NCI-H187 treated with DMSO at 0.1 percent for 48 hours (cell line): Measurements from ENCODE around the gene S100A3.
"Not testable (repeated sequence)": the region's sequence is repeated elsewhere in the genome, so short reads cannot be mapped to it uniquely, and the experiment has no call there.

ENCODE experiments used
- DNase-seq: peaks from one replicate; lab custom pipeline; 2025; lab: John Stamatoyannopoulos, UW

Gene S100A3

DNA sequence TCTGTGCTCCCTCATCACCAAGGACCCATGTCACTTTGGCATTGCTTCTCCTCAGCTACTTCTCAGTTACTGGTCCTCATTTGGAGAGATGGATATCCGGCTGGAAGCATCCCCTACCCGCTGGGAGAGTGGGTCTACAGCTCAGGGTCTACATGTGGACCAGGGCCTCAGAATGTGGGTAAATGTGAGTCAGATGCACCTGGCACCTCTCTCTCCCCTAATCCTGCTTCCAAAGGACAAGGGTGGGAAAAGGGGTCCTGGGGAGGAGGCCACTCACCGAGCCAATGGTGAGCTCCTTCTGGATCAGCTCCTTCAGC is 14.2 kb downstream of the S100A3 start:
- DNase-seq = no peak

DNA sequence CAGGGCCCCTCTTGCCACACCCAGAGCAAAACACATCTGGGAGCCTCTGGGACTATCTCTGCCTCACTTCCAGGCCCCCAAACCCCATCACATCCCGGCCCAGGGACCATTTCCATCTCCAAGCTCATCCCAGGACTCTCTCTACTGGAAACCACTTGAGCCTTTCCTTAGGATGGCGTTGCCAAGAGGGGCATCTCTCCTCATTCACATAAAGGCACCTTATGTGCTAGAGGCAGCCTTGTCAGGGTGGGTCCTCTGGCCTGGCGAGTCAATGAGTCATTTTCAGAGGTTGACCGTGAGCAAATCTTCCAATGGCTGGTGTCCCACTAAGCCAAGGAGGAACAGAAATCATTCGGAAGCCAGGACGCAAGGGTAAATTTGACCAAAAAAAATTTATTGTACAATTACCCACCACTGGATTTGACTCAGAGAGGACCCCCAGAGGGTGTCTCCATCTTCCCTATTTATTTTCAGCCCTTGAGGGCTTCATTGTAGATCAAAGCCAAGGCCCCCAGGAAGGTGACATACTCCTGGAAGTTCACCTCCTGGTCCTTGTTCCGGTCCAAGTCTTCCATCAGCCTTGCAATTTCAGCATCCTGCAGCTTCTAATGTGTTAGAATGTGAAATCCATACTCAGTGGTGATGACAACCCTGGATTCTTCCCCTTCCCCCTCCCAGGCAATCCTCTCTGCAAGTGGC is 14.7 kb downstream of the S100A3 start:
- DNase-seq = no peak

DNA sequence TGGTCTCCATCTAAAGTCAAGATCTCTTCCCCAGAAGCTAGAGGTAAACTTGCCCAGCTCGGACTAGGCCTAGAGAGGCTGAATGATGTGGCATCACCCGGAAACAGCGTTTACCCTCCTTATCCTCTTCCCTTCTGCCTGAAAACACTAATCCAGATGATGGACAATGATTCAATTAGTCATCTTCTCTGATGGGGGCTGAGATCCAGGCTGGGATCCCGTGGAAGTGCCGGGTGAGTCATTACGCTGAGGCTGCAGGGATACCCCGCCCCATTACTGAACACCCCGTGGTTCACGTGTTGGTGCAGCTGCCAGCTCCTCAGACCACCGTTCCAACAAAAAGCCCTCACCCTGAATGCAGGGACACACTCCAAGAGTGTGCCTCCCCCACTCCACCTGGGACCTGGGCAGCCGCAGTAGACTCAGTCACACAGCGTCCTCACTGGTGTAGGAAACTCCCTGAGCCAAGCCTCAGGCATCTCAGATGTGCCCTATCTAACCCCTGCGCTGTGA is 15.3 kb downstream of the S100A3 start:
- no peak for DNase-seq

DNA sequence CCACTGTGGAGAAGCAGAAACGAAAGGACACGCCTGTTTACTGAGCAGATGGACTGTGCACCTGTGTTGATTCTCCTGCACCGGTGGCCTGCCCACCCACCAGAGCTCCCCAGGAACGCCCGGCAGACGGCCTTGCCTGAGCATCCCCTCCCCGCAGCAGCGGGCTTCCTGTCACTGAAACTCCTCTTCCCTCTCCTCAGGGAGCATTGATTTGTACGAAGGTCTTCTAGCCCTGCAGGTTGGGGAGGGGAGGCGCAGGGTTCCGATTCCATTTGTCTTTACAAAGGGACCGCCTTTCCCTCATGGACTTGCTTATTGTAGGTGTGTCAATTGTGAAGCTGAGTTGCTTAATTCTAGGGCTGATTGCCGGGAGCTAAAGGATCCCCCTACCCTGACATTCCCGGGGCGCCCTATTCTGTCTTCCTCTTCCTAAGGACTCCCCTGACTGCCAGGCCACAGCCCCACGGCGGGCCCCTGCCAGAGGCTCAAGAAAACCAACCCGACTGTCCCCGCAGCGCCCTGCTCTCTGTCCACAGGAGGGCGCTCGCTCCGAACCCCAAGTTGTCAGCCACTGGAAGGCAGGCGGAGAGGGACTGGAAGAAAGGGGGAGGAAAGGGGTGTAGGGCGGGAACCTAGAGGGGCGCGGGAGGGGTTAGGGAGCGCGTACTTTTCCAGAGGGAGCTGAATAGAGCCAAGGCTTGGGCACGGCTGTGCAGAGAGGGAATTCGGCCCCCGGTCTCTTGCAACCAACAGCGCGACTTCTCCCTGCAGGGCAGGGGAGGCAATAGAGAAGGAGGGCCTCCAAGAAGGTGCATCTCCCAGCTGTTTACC is 16.1 kb downstream of the S100A3 start:
- DNase-seq = peak; percentile 42

DNA sequence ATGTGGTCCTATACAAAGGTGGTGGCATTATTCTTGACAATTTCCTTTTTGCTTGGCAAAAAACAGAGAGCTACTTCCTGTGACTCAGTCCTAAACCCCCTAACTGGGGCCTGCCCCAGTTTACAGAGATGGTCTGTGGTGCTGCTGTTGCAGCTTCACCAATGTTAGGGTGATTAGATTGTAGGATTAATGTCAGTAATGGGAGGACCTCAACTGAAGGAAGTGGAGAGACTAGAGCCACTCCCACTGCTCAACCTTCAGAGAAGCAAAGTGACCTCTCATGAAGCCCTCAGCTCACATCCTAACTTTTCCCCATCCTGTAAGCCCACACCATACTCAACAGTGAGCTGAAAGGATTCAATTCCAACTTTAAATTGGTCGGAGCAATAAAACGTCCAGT is 16.9 kb downstream of the S100A3 start:
- no peak for DNase-seq

DNA sequence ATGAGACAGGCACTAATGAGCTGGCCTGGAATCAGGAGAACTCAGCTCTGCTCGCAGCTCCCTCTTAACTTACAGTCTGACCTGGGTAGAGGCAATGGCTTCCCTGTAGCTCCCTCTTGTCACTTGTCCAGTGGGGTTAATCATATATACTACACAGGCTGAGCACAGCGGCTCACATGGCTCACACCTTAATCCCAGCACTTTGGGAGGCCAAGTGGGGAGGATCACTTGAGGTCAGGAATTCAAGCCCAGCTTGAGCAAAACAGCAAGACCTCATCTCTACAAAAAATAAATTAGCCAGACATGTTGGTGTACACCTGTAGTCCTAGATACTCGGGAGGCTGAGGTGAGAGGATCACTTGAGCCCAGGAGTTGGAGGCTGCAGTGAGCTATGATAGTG is 17.4 kb downstream of the S100A3 start:
- DNase-seq = no peak

DNA sequence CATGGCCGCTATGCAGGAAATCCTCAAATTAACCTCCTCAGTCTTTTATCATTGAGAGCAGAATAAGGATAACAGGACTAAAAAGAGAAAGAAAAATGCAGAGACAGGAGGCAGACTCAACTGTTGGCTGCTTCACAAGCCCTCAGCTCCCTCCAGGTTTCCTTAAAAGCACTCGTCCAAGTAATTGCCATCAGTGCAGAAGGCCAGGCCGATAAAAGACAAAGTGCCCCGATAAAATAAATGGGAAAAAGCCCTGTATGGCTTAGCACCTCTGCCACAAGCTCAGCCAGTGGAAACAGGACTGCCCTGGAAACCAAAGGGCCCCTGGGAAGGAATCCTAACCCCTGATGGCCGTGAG is 21.4 kb downstream of the S100A3 start:
- DNase-seq = no peak

DNA sequence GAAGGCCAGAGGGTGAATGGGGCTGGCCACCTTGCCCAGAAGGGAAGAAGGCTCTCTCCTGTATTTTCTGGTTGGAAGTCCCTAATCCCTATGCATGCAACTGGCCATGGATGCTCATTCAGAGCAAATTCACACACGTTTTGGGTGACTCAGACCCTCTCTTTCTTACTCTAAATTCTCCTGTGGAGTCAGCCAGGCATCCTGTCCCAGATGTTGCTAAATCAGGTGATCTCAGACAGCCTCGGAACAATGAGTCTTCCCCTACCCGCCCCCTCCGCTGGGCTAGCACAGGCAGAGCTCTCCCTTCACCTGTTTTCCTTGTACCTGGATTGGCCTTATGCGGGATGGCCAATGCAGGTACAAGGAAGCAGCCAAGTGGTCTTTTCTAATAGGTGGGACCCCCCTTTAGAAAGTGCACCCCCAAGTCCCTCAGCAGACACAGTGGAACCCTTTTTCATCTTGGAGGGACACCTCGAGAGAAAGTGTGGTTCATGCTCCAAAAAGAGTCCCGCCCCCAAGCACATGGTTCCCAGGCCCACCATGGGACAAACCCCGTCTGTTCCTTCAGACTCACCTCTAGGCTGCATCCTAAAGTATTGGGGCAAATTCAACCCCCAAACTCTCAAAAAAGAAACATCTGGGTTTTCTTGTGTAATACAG is 21.9 kb downstream of the S100A3 start:
- DNase-seq = no peak

DNA sequence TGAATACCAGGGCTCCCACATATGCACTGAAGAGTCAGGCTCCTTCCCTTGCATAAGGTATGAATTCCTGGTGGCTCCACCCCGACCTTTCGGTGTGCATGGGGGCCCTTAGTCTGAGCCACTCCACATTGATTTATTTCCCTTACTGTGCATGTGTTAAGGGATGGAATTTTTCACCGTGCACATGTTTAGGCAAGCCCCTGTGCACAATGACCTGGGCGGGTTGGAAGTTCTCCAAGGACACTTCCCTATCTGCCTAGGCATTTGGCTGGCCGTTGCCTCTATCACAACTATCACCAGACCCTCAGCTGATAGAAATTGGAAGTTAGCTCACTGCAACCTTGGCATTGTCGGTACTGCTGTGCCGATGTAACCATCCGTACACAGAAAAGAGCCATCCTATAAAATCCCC is 22.9 kb downstream of the S100A3 start:
- DNase-seq = peak; percentile 73

DNA sequence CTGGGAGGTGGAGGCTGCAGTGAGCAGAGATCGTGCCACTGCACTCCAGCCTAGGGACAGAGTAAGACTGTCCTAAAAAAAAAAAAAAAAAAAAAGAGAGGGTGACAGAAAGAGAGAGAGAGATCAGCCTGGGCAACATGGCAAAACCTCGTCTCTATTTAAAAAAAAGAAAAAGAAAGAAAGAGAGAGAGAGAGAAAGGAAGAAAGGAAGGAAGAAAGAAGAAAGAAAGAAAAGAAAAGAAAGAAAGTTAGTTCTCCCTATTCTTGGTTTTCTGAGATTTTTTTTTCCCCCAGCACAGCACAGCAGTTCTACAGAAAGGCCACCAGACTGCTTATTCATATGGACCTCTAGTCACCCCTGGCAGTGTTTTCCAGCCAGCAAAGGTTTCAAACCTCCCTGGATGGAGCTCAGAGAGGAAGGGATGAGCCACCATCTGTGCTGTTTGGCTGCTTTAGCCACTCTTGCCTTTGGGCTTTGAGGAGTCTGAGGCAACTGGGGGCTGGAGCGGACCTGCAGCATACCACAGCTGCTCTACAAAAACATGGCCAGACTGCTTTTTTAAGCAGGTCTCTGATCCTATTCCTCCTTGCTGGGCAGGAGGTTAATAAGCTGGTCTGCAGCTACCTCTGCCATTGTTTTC is 23.9 kb downstream of the S100A3 start:
- no peak for DNase-seq

DNA sequence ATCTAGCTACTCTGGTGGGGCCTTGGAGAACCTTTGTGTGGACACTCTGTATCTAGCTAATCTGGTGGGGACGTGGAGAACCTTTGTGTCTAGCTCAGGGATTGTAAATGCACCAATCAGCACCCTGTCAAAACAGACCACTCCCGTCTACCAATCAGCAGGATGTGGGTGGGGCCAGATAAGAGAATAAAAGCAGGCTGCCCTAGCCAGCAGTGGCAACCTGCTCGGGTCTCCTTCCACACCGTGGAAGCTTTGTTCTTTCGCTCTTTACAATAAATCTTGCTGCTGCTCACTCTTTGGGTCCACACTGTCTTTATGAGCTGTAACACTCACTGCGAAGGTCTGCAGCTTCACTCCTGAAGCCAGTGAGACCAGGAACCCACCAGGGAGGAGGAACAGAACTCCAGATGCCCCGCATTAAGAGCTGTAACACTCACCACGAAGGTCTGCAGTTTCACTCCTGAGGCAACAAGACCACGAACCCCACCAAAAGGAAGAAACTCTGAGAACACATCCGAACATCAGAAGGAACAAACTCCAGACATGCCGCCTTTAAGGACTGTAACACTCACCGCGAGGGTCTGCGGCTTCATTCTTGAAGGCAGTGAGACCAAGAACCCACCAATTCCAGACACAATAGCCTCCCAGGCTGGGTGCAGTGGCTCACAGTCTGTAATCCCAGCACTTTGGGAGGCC is 26.6 kb downstream of the S100A3 start:
- DNase-seq = not testable (repeated sequence)

DNA sequence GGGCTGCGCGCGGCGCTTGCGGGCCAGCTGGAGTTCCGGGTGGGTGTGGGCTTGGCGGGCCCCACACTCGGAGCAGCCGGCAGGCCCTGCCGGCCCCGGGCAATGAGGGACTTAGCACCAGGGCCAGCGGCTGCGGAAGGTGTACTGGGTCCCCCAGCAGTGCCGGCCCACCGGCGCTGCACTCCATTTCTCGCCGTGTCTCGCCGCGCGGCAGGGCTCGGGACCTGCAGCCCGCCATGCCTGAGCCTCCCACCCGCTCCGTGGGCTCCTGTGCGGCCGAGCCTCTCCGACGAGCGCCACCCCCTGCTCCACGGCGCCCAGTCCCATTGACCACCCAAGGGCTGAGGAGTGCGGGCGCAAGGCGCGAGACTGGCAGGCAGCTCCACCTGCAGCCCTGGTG is 27.2 kb downstream of the S100A3 start:
- DNase-seq = not testable (repeated sequence)

DNA sequence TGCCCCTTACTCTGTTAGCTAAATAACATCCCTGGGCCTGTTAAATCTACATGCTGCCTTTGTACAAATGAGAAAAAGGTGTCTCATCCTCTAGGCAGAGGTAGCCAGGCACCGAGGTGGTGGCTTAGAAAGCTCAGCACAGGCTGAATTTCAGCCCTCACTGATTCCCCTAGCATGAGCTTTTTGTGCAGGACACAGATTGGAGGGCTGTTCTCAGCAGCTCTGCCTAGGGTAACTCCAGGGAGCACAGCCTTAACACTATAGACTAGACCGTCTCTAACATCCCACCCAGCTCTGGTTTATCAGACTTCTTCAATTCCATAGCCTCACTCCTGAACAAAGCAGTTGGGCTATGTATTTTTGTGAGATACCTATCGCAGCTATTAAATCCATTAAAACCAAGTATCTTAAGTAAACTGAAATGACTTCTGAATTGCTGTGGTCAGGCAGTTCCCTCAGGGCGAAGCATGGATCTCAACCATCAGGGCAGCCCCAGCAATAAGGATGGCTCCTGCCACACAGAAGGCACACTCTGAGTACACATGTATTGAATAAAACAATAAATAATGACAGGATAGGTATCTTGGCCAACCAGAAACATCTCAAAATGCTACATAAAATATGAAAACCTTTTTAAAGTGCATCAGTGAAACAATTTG is 28.1 kb downstream of the S100A3 start:
- DNase-seq = no peak

DNA sequence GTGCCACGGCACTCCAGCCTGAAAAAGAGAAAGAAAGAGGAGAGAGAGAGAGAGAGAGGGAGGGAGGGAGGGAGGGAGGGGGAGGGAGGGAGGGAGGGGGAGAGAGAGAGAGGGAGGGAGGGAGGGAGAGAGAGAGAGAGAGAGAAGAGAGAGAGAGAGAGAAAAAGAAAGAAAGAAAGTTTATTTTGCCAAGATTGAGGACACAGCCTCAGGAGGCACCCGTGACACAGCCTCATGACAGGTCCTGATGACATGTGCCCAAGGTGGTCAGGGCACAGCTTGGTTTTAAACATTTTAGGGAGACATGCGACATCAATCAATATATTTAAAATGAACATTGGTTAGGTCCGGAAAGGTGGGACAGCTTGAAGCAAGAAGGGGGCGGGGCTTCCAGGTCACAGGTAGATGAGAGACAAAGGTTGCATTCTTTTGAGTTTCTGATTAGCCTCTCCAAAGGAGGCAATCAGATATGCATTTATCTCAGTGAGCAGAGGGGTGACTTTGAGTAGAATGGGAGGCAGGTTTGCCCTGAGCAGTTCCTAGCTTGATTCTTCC is 28.8 kb downstream of the S100A3 start:
- DNase-seq = not testable (repeated sequence)

DNA sequence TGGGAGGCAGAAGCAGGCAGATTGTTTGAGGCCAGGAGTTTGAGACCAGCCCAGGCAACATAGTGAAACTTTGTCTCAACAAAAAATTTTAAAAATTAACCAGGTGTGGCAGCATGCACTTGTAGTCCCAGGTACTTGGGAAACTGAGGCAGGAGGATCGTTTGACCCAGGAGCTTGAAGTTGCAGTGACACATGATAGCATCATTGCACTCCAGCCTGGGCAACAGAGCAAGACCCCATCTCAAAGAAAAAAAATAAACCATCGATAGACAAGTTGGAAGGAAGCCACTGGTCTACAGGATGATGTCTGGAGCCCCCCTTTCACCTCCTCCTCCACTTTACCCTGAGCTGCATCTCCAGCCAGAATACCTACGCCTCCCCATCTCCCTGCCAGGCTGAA is 29.8 kb downstream of the S100A3 start:
- no peak for DNase-seq

DNA sequence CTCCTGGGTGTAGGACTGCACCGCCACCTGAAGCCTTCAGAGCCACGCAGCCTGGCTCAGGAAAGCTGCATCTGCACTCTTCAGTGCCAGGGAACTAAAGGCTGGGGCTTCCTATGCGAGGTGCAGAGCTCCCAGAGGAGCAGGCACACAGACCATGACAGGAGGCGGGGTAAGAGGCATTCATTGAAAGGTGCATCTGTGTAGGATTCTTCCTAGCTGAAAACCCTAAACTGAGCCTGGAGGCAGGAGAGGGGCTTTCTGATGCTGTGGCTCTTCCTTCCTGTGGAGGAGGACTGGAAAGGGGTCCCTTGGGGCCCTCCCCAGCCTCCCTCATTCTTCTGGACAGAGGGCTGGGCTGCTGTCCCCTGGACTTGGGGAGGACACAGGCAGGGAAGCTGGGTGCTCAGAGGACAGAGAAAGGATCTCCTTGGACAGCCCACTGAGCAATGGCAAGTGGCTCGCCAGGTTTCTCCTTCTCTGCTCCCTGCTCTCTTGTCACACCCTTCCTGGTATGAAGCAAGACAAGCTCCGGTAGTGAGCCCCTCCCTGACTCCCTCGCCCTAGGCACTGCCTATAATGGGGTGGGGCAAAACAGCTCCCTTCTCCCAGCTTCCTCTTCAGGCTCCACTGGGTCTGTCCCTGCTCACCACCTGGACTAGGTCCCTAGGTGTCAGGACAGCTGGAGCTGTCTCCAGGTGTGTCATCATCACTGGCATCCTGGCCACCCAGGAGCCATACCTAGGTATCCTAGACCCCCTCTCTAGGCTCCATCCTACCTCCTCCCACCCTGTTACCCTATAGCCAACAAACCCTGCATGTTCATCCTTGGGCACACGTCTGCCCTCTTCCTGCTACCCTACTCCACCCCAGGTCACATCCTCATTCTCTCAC is 33.3 kb downstream of the S100A3 start:
- DNase-seq = peak; percentile 54

DNA sequence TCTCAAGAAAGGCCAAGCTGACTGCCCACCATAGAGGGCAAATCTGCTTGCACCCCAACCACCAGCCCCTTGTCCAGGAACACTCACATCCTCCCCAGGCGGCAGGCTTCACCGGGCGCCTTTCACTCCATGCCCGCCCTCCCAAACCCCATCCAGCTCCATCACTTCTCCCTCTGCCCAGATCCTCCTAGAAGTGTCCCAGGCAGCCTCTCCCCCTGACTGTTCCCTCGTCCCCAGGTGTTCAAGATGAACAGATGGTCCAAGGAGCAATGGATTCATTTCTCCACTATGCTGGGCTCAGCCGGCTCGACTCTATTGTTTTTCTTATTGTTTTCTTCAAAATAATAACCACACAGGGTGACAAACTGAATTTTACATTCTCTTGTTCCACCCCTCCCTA is 35.4 kb downstream of the S100A3 start:
- DNase-seq = no peak

DNA sequence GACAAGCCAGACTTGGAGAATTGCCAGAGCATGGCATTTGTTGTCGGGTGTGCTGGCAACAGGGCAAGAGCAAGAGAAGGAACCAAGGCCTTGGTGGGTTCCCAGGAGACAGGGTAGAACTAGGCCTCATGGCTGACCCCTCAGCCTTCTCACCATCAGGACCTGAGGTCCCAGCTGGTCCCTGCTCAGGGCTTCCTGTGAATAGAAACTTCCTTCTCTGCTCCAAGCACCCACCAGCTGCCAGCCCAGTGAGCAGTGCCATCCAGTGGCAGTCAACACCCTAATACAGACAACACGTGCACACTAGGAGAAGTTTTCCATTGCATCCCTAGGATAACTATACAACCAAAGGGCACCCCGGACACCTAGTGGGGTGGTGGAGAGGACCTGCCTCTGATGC is 36.0 kb downstream of the S100A3 start:
- no peak for DNase-seq

DNA sequence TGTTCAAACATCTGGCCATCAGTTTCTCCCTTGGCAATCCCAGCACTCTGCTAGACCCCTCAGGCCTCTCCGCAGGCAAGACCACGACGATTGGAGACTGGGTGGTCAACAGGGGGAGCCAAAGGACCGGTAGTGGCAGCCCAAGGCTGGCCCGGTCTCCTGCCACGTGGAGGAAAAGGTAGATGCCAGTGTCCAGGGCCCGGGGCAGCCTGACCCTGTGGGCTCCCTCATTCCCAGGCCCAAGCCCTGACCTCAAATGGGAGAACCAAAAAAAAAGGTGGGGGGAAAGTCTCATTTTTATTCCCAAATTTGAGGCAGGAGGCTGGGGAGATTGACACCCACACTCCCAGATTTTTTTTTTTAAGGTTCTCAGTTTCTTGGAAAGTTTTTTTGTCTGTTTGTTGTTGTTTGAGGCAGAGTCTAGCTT is 38.1 kb downstream of the S100A3 start:
- DNase-seq = peak; percentile 81
